Left lobe of liver (tissue), 2 donors: ENCODE results near the gene LHPP. TPM values are rescaled to one million over a fixed set of nuclear protein-coding genes. Genes with fewer than 3 reads are reported as not detected.
"Not testable (repeated sequence)": the region's sequence is repeated elsewhere in the genome, so short reads cannot be mapped to it uniquely, and the experiment has no call there.

Source experiments
- ATAC-seq: fragments of 200-7000 bp; cut with Tn5 transposase; one replicate; pipeline ENCODE4 v1.9.1; 2020; ENCODE audit warnings: mild to moderate bottlenecking, moderate library complexity
- DNase-seq: peaks from one replicate; pipeline ENCODE4 v3.0.0-alpha.2; 2020; ENCODE audit warnings: low spot score
- total RNA-seq: library from RNA; stranded (reverse); gene quantifications from one replicate; pipeline ENCODE4 v1.2.1, GENCODE V29; 2021
- donor health status: DM: no; HTN: no; CAD: no; lungs with moderate emphysema.
- donor health status: DM: no; HTN: yes; CAD: no.

The LHPP gene
- total RNA-seq, 1 donor from 2014 or later = 52.0 TPM

DNA sequence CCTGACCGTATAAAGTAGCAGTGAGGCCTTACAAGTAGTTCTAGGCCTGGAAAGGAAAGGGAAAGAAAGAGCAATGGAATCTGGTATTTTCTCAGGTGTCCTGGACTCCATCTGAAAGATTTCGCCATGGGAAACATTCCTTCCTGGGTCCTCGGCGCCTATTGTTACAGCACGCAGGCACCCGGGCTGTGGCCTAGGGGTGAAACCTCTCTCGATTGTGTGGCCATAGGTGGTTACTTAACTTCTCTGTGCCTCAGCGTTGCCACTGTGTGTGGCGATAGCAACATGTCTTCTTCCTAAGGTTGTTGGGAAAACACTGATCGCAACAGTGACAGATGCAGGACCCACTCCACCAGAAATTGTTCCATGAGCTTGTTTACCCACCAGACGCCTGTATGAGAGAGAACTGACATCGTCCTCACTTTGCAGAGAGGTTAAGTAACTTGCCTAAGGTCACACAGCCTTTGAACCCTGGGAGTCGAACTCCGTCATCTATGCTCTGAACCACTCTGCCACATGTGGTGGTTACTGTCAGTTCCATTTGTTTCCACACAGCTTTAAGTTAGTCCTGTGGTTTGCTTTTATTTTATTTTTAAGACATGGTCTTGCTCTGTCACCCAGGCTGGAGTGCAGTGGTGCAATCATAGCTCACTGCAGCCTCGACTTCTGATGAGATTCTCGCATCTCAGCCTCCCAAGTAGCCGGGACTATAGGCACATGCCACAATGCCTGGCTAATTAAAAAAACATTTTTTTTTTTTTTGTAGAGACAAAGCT is 73.4 kb downstream of the LHPP start:
- ATAC-seq = no peak
- no peak for DNase-seq

- ATAC-seq (peak; percentile 33), DNase-seq (no peak)
Observed at GRCh38 chr10:124535731-124536495, 74.3 kb downstream of the LHPP start.

DNA sequence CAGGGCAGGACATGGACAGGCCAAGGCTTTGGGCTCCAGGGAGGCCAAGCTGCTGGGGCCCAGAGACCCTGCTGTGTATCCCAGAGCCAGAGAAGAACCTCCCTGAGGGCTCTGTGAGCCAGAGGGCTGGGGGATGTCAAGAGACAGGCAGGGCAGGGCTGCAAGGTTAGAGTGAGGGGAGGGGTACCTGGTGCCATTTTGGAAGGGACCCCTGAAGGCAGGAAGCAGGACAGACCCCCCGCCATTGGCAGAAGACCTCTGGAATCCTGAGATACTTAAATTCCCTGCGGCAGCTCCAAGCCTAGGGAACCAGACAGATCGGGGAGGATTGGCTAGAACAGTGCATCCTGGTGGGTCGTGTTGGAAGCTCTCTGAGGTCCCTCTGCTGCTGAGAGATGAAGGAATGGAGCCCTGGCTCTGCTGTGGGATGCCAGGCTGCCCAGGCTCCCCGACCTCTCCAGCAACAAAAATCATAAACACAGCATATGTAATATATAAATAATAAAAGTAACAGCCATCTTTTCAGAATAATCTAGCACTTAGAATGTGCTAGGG is 75.0 kb downstream of the LHPP start:
- DNase-seq = no peak
- ATAC-seq = no peak

GRCh38 chr10:124537166-124537725 is 75.6 kb downstream of the LHPP start:
- ATAC-seq (no peak), DNase-seq (no peak)

- DNase-seq (no peak), ATAC-seq (no peak)
Observed at GRCh38 chr10:124537891-124538290, 76.3 kb downstream of the LHPP start.

GRCh38 chr10:124538706-124539105 is 77.1 kb downstream of the LHPP start:
- ATAC-seq (no peak), DNase-seq (no peak)

GRCh38 chr10:124539935-124540641 is 78.5 kb downstream of the LHPP start:
- peak; percentile 60 for ATAC-seq

DNA sequence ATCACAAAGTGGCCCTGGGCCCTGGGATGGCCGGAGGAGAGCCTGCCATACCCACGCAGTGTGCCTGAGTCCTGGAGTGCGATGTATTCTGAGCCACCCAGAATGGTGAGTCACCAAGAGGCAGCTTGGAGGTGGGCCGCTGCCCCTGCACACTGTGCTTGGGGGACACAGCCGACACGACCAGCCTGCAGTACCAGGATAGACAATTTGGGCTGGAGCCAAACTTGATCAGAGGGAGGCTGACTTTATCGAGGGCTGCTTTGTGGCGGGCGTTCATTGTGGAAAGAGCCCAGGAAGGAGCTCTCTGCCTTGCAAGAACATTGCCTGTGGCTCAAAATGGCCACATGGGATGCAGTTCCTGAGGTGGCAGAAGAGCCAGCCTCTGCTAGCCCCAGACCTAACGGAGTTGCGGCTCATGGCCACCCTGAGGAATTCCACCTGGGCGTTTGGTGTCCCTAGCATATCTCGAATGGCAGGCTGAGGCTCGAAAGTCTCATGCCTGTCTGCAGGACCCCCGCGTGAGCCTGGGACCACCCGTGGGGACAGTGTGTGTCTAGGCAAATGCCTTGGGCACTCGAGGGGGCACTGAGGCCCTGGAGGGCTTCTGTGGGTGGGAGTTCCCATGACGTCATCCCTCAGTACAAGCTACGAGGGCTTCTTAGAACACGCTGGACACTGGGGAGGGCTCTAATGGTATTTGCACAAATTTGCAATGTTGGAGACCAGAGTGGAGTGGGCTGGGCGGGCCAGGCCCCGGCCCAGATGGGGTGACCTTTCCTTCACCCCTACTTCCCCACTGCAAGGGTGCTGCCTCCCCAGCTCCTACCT is 79.7 kb downstream of the LHPP start:
- DNase-seq = no peak
- no peak for ATAC-seq

More at GRCh38 chr10:124539935-124540641, 78.5 kb downstream of the LHPP start:
- DNase-seq = no peak

DNA sequence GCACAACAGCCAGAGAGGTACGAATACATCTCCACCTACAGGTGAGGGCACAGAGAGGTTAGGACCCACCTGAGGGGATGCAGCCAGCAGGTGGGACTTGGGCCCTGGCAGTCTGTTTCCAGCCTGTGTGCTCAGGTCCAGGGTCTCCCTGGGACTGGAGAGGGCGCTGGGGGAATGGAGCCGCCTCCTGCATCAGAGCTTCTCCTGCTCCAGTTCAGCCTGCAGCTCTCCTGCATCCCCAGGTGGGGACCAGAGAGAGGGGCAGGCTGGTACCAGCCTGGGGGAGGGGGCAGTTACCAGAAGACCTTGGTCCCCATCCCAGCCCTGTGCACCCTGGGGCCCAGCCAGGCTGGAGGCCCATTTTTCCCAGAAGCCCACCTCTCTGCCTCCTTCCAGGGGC is 80.7 kb downstream of the LHPP start:
- DNase-seq = no peak
- no peak for ATAC-seq

DNA sequence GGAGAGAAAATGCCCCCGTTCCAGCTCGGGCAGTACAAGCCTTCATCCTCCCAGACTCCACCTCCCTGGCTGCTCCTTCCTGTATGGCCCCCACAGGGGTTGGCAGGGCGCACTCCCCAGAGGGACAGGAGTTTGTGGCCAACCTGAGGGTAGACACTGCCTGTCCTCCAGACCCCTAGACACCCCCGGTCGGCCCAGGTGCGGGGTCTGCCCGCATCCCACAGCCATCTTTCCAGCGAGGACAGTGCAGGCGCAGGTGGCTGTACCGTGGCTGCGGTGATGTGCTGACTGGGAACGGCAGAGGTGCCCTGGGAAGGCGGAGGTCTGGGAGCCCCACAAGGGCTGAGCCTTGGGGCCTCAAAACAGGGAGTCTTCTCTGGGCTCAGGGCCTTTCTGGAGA is 81.5 kb downstream of the LHPP start:
- DNase-seq (no peak), ATAC-seq (no peak)

- no peak for ATAC-seq
- DNase-seq = no peak
Observed at GRCh38 chr10:124543971-124544370, 82.3 kb downstream of the LHPP start.

- no peak for DNase-seq
Observed at GRCh38 chr10:124544711-124545110, 83.1 kb downstream of the LHPP start.

GRCh38 chr10:124545351-124546054 is 83.9 kb downstream of the LHPP start:
- no peak for ATAC-seq
- no peak for DNase-seq

More at GRCh38 chr10:124544711-124545110, 83.1 kb downstream of the LHPP start:
- no peak for ATAC-seq

DNA sequence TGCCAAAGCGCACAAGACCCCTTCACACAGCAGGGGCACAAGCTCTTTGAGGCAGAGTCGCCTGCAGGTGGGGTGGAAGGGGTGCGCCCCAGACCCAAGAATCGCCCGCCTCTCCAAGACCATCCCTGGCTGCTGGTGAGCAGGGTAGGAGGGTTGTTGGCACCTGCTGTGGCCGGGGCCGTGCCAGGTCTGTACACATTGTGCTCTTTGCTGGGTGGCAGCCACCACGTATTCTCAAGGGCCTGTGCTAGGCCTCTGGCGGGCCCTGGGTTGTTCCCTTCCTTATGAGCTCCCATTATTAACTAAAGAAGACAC is 84.4 kb downstream of the LHPP start:
- ATAC-seq (peak; percentile 37), DNase-seq (no peak)

DNA sequence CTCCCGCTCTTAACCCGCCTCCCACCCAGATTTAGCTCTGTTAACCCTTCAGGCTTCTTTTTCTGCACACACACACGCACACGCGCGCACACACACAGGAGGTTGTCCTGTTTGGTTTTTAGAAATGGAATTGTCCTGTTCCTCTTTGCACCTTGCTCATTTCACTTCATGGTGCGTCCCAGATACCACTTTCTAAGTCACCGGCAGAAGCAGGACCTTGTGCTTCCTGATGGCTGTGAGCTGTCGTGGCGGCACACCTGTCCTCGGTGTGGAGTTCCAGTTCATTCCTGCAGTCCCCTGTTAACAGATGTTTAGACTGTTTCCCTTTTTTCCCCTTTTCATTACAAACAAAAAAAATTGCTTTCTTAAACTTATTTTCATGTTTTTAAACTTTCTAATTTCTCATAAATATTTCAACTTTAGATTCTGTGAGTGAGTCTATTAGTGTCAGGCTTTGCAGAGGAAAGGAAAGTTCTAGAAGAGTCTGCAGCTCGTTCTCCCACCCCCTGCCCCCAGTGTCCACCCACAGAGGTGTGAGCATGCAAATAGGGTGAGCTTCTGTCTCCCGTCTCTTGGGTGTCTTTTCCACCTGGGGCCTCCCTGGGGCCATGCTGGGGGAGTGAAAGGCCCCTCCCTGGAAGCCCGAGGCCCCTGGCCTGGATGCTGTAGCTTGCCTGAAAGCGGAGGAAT is 85.5 kb downstream of the LHPP start:
- no peak for ATAC-seq

DNA sequence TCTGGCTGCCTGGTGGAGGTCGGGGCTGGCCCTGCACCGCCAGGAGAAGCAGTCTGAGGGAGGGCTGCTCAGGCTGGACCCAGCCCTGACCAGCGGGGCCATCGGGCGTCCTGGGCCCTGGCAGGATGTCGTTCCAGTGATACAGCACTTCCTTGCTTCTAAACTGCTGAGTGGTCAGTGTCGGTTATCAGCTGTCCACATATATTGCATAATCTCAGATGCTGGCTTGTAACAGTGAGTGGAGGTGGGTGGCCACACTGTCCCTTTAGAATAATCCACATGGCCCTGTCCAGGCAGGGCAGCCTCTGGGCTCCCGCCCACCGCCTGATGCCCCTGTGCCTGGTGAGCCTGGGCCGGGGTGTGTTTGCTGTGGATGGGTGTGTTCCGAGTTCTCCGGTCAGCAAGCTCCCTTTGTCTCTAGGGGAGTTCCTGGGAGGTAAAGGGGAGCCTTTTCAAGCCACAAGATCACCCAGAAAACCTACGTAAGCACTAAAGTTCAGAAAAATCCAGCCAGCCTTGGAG is 86.1 kb downstream of the LHPP start:
- ATAC-seq = peak; percentile 83

More for the DNA sequence above, 85.5 kb downstream of the LHPP start:
- DNase-seq = no peak

DNA sequence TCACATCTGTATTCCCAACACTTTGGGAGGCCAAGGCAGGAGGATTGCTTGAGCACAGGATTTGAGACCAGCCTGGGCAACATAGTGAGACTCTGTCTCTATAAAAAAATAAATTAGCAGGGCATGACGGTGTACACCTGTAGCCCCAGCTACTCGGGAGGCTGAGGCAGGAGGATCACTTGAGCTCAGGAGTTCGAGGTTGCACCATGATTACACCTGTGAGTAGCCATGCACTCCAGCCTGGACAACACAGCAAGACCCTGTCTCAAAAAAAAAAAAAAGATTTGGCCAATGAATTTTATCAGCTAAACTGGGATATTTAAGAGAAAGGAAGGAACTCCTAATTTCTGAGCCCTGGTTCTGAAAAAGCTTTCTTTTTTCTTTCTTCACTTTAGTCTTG is 87.5 kb downstream of the LHPP start:
- not testable (repeated sequence) for ATAC-seq, DNase-seq

More for the DNA sequence above, 86.1 kb downstream of the LHPP start:
- DNase-seq = no peak

GRCh38 chr10:124550293-124551034 is 88.8 kb downstream of the LHPP start:
- no peak for ATAC-seq
- DNase-seq = no peak
